Stimulated activated CD4-positive, alpha-beta T cell treated with anti-CD3 and anti-CD28 coated beads, Interleukin-4, amount 100 ng/mL, for 48 hours (primary cell): ENCODE results near the gene MLF2.
"Not testable (repeated sequence)": the region's sequence is repeated elsewhere in the genome, so short reads cannot be mapped to it uniquely, and the experiment has no call there.

ENCODE experiments used
- DNase-seq, 2 donors: peaks; one replicate each; pipeline ENCODE4 v3.0.0-alpha.2; 2020; ENCODE audit warnings: low read depth in 2 of 2

MLF2 gene

DNA sequence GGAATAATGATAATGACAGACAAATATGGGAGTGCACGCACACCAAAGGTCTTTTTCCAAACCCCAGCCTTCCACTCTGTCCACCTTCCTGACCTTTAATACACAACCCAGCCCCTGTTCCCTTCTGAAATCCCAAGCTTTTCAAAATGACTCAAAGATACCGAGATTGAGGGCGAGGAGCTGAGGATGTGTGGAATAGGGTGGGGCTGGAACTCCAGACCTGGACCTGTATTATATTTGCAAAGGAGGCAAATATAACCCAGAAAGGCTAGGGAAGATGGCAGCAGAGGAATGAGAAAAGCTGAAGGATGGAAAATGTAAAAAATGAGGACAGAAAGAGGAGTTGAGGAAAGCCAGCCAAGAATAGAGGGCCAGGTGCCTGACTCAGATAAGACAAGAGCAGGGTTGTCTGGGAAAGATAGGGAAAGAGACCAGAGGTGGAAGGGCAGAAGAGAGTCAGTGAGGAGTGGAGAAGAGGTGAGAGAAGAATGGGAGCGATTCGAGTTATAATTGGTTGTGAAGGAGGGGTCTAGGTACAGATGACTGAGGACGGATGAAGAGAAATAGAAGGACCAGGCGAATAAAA is 12.2 kb upstream of the MLF2 start:
- no peak for DNase-seq

DNA sequence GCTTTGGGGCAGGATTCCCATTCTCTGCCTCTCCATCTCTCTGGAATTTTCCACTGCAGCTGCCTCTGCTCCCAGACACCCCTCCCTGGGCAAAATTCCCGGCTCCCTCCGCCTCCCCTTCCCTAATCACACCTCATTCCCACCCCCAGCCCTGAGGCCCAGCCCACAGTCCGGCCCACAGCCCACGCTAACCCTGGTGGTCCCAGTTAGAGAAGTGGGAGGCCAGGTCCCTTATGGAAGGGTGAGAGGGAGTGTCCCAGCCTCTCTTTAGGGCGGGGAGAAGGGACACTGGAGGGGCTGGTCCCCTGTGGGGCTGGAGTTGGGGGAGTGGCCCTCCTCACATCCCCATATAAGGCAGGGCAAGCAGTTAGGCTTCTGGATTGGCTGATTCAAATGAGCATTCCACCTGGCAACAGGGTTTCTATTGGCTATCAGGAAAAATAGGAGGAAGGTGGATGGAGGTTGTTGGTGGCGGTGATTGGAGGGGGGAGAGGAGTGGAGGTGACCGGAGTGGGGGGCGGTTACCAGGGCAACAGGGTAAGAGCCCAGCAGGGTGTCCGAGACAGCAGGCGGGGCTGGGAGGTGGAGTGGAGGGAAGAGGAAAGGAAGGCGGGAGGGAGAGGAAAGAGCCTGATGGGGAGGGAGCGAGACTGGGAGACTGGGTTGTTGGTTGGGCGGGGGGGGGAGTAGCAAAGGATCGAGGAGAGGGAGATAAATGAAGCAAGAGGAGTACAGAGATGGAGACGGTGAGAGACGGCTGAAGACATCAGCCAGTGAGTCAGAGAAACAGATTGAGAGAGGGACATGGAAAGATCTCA is 11.3 kb upstream of the MLF2 start:
- DNase-seq: no peak

DNA sequence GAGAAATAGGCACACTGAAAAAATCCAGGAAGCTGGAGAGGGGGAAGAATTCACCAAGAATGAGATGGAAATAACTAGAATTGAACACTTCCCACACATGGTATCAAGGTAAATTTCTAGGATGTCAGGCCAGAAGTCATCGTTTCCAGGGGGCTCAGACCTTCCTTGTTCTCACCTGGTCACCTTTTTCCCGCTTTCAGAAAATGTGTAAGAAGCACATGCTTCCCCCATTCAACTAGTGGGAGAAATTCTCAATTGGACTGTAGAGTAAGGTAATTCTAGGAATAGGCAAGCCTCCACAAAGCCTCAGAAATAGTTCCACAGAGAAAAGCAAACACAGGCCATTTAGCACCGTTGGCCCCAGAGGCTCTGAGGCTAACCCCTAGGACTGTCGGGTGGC is 10.4 kb upstream of the MLF2 start:
- no peak for DNase-seq

DNA sequence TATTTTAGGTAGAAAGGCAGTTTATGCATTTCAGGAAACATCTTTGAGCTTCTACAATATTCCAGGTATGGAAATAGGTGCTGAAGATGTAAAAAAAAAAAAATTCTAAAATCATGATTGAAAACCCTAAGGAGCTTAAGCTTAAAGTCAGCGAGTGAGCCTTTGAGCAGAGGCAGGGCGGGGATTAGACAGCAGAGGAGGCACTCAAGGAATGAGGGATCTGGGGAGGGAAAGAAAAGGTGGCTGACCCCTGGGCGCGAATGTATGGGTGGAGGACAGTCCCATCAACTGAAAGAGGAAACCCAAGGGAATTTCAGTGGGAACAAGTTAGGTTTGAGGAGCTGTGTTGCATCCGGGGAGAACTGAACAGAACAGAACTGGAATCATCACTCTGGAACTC is 6.8 kb upstream of the MLF2 start:
- no peak for DNase-seq

DNA sequence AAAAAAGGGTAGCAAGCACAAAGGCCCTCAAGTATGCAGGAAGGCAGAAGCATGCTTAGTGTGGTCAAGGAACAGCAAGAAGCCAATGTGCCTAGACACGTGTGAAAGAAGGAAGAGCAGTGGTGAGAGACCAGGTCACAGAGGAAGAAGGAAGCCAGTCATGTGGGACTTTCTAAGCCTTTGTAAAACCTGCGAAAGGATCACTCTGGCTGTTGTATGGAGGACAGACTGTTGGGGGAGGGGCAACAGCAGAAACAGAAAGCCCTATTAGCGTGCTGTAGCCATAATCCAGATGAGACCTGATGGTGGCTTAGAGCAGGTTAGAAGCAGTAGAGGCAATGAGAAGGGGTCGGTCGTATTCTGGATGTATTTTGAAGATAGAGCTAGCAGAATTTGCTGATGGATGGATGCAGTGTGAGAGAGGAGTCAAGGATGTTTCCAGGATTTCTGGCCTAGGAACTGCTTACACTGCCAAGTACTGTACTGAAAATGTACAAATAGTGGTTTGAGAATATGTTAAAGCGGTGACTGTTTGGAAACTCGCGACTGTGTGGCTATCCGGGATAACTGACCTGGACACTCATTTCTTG is 5.7 kb upstream of the MLF2 start:
- DNase-seq: no peak

DNA sequence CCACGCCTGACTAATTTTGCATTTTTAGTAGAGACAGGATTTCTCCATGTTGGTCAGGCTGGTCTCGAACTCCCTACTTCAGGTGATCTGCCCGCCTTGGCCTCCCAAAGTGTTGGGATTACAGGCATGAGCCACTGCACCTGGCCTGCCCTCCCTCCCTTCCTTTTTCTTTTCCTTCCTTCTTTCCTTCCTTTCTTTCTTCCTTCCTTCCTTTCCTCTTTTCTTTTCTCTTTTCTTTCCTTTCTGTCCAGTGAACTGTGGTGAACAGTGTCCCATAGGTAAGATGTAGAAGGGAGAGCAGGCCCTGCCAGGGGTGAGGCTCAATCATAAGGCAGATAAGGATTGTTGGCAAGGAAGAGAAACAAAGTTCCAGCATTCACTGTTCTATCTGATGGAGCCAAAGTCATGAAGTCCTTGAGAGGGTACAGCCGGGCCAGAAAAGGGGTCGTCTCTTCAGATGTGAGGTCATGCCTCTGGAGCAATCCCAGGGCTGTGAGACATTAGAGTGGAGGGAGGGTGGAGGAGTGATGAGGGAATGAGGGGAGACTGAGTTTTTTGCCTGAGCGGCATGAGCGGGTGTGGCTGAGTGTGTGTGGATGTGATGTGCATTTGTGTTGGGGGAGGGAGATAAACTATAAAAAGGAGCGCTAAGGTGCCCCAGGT is 4.2 kb upstream of the MLF2 start:
- DNase-seq: no peak

DNA sequence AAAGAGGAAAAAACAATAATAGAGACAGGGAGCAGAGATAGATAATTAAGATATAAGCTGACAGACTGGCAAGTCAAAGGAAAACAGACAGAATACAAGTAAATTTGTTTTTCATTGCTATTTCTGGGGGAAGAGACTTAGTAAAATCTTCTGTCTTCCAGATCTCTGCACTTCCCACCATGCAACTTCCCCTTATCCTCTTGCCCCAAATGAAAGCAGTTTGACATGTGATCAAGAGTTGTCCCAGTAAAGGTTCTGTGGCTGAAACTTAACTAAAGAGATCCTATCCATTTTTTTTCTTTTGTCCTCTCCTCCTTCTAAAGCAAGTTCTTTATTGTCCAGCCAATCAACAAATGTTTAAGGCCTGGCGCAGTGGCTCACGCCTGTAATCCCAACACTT is 1.5 kb upstream of the MLF2 start:
- DNase-seq: no peak

DNA sequence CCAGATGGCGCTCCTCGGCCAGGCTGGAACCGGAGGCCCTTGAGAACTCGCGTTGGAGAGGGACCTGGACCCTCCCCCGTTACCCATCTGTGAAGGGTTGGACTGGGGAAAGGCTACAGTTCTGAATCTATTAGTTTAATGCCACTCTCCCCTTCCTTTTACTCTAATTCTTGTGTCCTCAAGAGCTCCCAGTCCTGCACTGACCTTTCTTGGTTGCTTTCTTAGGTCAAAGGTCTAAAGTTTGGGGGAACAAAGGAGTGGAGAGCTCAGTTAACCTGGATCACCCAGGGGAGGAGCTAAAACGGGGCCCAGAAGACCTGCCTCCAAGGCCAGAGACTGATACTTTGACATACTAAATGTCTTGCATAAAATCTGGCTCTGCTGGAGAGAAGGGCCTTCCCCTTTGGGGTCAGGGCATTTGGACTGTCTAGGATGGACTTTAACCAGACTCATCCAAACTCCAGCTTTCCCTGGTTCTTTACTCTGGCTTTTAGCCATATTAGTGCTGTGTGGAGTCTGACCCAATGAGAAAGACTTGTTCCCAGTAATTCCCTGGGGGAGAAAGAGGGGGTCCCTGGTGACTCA is 923 bp upstream of the MLF2 start:
- no peak for DNase-seq

DNA sequence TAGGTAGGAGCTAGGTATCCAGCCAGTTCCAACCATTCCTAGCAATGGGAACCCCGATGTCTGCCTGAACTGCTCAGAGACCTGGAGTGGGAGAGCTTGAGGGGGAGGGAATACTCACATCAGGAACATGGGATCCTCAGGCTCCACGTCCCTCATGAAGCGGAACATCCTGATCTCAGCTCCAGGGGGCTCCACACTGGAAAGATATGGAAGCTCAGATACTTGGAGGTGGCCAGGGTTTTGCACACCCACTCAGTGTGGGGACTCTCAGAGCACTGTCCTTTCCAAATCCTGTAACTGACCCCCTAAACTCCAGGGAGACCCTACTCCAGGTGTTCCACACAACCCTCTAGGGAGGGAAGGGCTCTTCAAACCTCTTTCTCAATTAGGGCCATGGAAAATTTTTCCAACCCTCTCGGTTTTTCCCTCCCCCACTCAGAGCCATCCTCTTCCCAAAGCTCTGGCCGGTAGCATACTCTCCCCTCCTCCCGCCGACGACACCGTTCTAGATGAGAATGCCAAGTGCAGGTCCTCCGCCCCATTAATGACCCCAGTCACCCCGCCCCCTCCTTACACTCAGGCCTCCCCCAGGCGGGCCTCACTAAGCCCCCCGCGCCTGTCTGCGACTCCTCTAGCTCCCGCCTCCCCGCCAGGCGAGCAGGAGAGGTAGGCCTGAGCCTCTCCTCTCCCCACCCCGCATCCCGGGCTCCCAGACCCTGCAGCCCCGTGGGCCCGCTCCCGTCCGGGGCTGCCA is 597 bp downstream of the MLF2 start:
- no peak for DNase-seq

DNA sequence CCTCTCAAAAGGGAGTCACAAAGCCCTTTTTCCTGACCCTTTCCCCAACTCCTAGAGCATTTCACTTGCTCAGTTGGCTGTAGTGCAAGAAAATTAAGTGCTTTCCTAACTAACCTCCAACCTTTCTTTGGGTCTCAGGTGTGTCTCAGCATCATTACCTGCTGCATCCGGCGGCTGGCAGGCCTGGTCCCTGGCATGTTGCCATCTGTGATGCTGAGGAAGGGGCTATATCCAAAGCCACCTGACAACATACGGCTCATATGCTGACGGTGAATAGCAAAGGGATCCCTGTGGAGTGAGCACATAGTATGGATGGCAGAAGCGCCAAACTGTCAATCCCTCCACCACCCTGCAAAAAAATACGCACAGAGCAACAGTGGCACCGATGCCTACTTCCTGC is 1.2 kb downstream of the MLF2 start:
- no peak for DNase-seq

DNA sequence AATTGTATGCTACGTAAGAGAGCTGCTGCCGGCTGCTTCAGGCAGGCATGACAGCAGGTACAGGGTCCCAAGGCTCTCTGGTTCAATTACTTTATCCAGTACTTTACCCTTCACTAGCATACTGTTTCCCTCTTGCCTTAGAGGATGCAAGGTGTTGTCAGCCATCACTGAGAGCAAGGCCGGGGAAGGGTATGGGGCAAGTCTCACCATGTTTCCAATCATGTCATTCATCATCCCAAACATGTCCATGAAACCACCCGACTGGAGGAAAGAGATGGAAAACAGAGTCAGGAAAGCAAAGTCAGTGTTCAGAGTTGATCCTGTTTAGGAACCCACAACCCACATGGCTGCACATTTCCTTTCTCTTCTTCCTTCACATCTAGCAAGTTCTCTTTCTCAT is 2.4 kb downstream of the MLF2 start:
- no peak for DNase-seq

DNA sequence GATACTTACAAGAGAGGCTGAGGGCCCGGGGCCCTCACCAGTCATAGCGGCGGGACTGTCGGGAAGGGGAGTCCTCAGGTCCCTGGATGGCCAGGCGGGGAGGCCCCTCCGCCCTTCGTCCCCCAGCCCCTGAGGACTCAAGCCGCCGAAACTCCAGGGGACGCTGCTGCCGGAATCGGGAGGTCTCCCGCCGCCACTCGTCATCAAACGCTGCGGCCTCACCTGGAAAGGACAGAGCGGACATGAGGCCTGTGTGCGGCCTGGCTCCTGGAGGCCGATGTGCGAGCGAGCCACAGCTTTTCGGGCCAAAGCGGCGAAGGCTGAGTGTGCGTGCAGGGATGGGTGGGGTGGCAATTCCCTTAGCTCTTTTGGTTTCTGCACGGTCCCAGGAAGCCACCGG is 4.2 kb downstream of the MLF2 start:
- no peak for DNase-seq

DNA sequence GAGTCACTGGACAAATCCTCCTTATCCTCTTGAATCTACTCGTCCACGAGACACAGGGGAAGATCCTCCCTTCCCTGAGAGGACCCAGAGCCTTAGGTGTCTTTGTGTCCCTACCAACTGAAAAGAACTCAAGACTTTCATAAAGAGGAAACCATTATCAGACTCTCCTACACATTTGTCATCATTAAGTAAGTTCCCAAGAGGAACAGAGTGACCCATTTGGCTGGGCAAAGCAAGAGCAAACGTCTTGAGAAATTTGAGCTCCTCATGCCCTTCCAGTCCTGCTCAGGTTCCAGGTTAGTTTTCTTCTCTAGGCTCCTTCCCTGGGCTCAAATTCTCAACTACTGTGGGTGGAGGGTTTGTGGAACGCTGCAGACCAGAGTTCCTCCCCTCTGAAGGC is 5.7 kb downstream of the MLF2 start:
- no peak for DNase-seq

DNA sequence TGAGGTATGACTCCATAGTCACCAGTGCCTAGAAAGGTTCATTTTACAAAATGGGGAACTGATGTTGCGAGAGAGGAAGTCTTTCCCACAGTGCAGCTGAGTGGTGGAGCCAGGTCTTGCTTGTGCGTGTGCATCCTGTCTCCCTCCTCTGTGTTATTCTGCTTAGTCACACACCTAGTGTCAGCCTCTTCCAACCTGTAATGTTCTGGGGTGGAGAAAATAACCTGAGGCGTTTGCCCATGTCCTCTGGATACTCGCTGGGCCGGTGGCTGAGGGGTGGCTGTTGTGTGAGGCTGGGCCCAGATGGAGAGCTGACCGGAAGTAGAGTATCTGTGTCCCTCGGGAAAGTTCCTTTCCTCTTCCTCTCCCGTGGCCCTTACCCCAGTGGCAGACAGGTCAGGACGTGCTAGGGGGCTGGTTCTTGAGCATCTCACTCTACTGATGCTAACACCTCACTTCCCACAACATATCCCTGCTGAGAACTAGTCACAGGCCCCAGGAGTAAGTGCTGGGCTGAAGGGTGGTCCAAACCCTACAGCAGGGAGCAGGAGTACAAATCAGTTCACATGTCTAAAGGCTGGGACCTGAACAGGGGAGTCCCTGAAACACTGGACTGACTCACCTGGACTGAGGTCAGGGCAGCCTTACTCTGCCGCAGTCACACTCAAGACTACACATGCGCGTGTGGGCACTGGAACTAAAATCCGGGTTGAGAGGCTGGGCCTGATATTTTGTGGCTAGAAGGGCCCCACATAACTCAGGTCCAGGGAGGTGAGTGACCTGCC is 7.0 kb downstream of the MLF2 start:
- DNase-seq: no peak

DNA sequence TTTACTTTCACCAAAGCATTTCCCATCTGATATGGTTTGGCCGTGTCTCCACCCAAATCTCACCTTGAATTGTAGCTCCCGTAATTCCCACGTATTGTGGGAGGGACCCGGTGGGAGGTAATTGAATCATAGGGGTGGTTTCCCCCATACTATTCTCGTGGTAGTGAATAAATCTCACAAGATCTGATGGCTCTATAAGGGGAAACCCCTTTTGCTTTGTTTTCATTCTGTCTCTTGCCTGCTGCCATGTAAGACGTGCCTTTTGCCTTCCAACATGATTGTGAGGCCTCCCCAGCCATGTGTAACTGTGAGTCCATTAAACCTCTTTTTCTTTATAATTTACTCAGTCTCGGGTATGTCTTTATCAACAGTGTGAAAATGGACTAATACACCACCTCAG is 9.6 kb downstream of the MLF2 start:
- not testable (repeated sequence) for DNase-seq

DNA sequence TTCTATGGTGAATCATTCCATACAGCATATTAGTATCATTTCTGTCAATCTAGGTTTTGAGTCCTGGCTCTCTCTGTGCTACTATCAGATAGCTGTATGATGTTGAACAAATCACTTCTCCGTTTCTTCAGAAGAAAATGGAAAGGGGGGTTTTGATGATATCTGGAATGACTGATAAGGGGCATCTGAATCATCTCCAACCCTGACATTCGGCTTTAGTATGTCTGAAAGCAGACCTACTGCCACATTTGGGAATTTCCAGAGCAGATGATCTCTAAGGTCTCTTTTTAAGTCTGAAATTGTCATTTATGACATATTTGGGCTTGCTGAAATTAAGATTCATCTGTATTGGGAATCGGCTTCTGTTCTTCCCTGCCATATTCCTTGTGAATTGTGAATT is 10.1 kb downstream of the MLF2 start:
- no peak for DNase-seq

DNA sequence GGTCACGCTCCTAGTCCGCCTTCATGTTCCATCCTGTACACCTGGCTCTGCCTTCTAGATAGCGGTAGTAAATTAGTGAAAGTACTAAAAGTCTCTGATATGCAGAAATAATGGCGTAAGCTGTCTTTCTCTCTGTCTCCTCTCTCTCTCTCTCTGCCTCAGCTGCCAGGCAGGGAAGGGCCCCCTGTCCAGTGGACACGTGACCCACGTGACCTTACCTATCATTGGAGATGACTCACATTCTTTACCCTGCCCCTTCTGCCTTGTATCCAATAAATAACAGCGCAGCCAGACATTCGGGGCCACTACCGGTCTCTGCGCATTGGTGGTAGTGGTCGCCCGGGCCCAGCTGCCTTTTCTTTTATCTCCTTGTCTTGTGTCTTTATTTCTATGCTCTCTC is 10.9 kb downstream of the MLF2 start:
- DNase-seq: not testable (repeated sequence)

DNA sequence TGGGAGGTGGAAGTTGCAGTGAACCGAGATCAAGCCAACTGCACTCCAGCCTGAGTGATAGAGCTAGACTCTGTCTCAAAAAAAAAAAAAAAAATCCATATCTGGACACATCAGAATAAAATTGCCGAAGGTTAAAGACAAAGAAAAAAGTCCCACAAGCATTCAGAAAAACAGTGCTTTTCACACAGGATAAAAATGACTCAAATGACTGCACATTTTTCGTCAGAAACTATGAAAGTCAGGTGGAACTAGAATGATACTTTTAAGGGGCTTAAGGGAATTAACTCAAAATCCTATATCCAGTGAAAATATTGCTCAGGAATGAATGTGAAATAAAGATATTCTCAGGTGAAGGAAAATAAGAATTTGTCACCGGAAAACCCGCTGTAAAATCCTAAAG is 16.2 kb downstream of the MLF2 start:
- DNase-seq: no peak

DNA sequence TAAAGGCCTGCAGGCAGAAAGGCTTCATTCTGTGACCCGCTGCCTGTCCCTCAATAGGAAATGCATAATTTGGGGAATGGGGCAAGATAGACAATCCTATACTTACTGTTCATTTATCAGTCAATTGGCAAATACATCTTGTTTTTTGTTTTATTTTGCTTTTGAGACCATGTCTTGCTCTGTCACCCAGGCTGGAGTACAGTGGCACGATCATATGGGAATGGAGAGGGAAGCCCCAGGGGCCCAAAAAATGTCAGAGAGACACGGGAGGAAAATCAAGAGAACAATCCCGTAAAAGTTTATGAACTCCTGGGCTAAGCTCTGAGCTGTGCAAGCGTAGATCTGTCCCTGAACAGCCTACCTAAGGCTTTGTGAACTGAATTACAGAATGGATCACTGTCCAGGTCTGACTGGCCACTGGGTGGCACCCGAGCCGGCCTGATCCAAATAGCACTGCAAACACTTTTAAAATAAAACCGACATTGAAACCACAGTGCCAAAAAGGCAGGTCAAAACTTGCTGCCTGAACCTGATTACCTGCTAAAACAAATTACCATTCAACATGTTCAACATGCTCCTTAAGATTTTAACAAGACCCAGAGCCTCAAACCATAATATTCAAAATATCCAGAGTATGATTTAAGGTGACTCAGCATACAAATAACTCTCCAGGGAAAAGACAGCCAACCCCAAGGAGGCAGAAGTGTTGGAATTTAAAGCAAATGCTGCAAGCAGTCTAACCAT is 17.3 kb downstream of the MLF2 start:
- no peak for DNase-seq
